SU-DHL-6 (cell line): Measurements from ENCODE around the gene NHLRC4.
A peak's percentile ranks its signal among the peaks of the same experiment; 100 is the strongest.

ENCODE experiments used
- H2AFZ ChIP-seq: fragments of 200-600 bp; sonication (generic); 2 replicates; pipeline ENCODE4 v1.6.1; 2014; ENCODE audit warnings: low read depth, mild to moderate bottlenecking, moderate library complexity, mixed read lengths, antibody characterized with exemption, low read length; ENCODE audit not compliant: severe bottlenecking
- H3F3A ChIP-seq: fragments of 200-600 bp; shearing (Covaris generic); 2 replicates; pipeline ENCODE4 v1.6.0; 2016; ENCODE audit warnings: antibody characterized with exemption, mild to moderate bottlenecking; ENCODE audit not compliant: insufficient read depth
- H3K27ac ChIP-seq: fragments of 200-600 bp; sonication (generic); 2 replicates; pipeline ENCODE4 v1.5.1; 2016; ENCODE audit warnings: low read depth, mild to moderate bottlenecking, low read length, moderate library complexity, mixed read lengths
- H3K27me3 ChIP-seq: fragments of 200-600 bp; sonication (generic), shearing (Covaris generic); 2 replicates; pipeline ENCODE4 v1.6.0; 2014; ENCODE audit warnings: mild to moderate bottlenecking, low read length
- H3K36me3 ChIP-seq: fragments of 200-600 bp; sonication (generic); 2 replicates; pipeline ENCODE4 v1.6.1; 2014; ENCODE audit warnings: mild to moderate bottlenecking, low read length, mixed read lengths
- H3K4me2 ChIP-seq: fragments of 300-600, 200-600 bp; shearing (Covaris generic), sonication (generic); 2 replicates; pipeline ENCODE4 v1.6.0; 2014; ENCODE audit warnings: low read length, low read depth, mild to moderate bottlenecking; ENCODE audit not compliant: poor library complexity, severe bottlenecking
- H3K4me3 ChIP-seq: fragments of 200-600 bp; sonication (generic); 2 replicates; pipeline ENCODE4 v1.5.1; 2014; ENCODE audit warnings: antibody characterized with exemption, low read length, mild to moderate bottlenecking, mixed read lengths; ENCODE audit not compliant: insufficient read depth, poor library complexity, severe bottlenecking
- H3K79me2 ChIP-seq: fragments of 200-600 bp; sonication (generic); 2 replicates; pipeline ENCODE4 v1.6.1; 2014; ENCODE audit warnings: mild to moderate bottlenecking, low read length, moderate library complexity; ENCODE audit not compliant: insufficient read depth
- H3K9ac ChIP-seq: fragments of 200-600 bp; sonication (generic); 2 replicates; pipeline ENCODE4 v1.7.0; 2014; ENCODE audit warnings: mild to moderate bottlenecking, low read length
- H3K9me2 ChIP-seq: fragments of 200-600 bp; sonication (generic); replicated peaks from 2 replicates; pipeline ENCODE4 v1.6.1; 2014; ENCODE audit warnings: low read length; ENCODE audit not compliant: insufficient read depth
- H3K9me3 ChIP-seq: fragments of 200-600 bp; sonication (generic); 2 replicates; pipeline ENCODE4 v1.6.1; 2014; ENCODE audit warnings: low read length, mixed read lengths; ENCODE audit not compliant: insufficient read depth
- H4K20me1 ChIP-seq: fragments of 200-600 bp; sonication (generic); 2 replicates; pipeline ENCODE4 v1.6.1; 2014; ENCODE audit warnings: low read depth, mild to moderate bottlenecking, antibody characterized with exemption, low read length, moderate library complexity, mixed read lengths
- CTCF ChIP-seq: fragments of 200-600 bp; sonication (generic); IDR thresholded peaks from one replicate; pipeline ENCODE4 v1.5.1; 2017; ENCODE audit warnings: antibody characterized with exemption, mild to moderate bottlenecking, low read length, moderate library complexity; ENCODE audit not compliant: insufficient read depth, poor library complexity, severe bottlenecking
- EZH2phosphoT487 ChIP-seq: fragments of 200-600 bp; sonication (generic), shearing (Covaris generic); conservative IDR thresholded peaks from 2 replicates; pipeline ENCODE4 v1.6.1; 2018; ENCODE audit warnings: mild to moderate bottlenecking, antibody characterized with exemption, low read length, moderate library complexity, mixed read lengths

NHLRC4 gene

GRCh38 chr16:567373-568256, 810 bp downstream of the NHLRC4 start:
- H3K9ac ChIP-seq: no peak overlapping the region; the same call in 1 of the 2 replicates
- H3K9me3 ChIP-seq: no peaks in the 10 kb centered on the region
- H3K9me2 ChIP-seq: no peaks in the 10 kb centered on the region
- H4K20me1 ChIP-seq: no peaks in the 10 kb centered on the region
- H3K27me3 ChIP-seq: no peaks in the 10 kb centered on the region
- no peak overlapping the region for H3K4me3 ChIP-seq
- H3K79me2 ChIP-seq: no peaks in the 10 kb centered on the region
- no peaks in the 10 kb centered on the region for H3K36me3 ChIP-seq
- H2AFZ ChIP-seq: no peak overlapping the region
- no peaks in the 10 kb centered on the region for H3F3A ChIP-seq
- no peak for TF ChIP-seq CTCF
- no peak for TF ChIP-seq EZH2phosphoT487
- no peak overlapping the region for H3K27ac ChIP-seq
- no peak overlapping the region for H3K4me2 ChIP-seq

GRCh38 chr16:568401-569258, 1.8 kb downstream of the NHLRC4 start:
- Histone ChIP-seq H3K9me3 (no peaks in the 10 kb centered on the region), H3K79me2 (no peaks in the 10 kb centered on the region), H3K36me3 (no peaks in the 10 kb centered on the region), H3F3A (no peaks in the 10 kb centered on the region), H3K4me2 (peak overlapping the region; percentile 67), H3K27me3 (no peaks in the 10 kb centered on the region), H4K20me1 (no peaks in the 10 kb centered on the region), H3K9ac (peak overlapping the region; percentile 74), H3K9me2 (no peaks in the 10 kb centered on the region), H3K4me3 (peak overlapping the region; percentile 54), H2AFZ (no peak overlapping the region), H3K27ac (no peak overlapping the region)
- TF ChIP-seq CTCF (no peak), EZH2phosphoT487 (no peak)

- no peaks in the 10 kb centered on the region for H3F3A ChIP-seq
- H2AFZ ChIP-seq: peak within 1 kb of the TSS; percentile 95
- peak within 1 kb of the TSS; percentile 73 for H3K4me2 ChIP-seq
- H3K27me3 ChIP-seq: no peaks in the 10 kb centered on the region
- no peaks in the 10 kb centered on the region for H3K79me2 ChIP-seq
- H3K9me3 ChIP-seq: no peaks in the 10 kb centered on the region
- H3K9ac ChIP-seq: peak within 1 kb of the TSS; percentile 74
- H3K9me2 ChIP-seq: no peaks in the 10 kb centered on the region
- H3K4me3 ChIP-seq: peak within 1 kb of the TSS; percentile 99
- H3K36me3 ChIP-seq: no peaks in the 10 kb centered on the region
- no peaks in the 10 kb centered on the region for H4K20me1 ChIP-seq
- no peak within 1 kb of the TSS for H3K27ac ChIP-seq
- TF ChIP-seq CTCF (no peak), EZH2phosphoT487 (no peak)
These were observed 2.8 kb downstream of the NHLRC4 start, which contains the start of gene PIGQ for GRCh38 chr16:569445-570254. TSS of gene PIGQ (plus strand) at chr16:569968. CDS start at chr16:574075, 4,107 bp downstream.
